H1 (cell line): Measurements from ENCODE around the gene IKZF1. TPM values are rescaled to one million over a fixed set of nuclear protein-coding genes. Genes with fewer than 3 reads are reported as not detected.

Experiments
- CEBPB ChIP-seq: IDR thresholded peaks from 2 replicates; pipeline ENCODE4 v1.6.1; 2012; ENCODE audit warnings: low read depth, low read length
- RAD21 ChIP-seq, 2 experiments: IDR thresholded peaks in 1 of 2; conservative IDR thresholded peaks in 1 of 2; 2 replicates each; pipeline ENCODE4 v1.6.1; 2011; ENCODE audit warnings: low read depth in 2 of 2, low read length in 2 of 2, improper control_type of control experiment in 1 of 2, inconsistent platforms in 1 of 2, mild to moderate bottlenecking in 1 of 2, moderate library complexity in 1 of 2
- TBP ChIP-seq: IDR thresholded peaks from 2 replicates; pipeline ENCODE4 v1.6.1; 2011; ENCODE audit warnings: low read depth, low read length, improper control_type of control experiment
- polyA plus RNA-seq, 7 experiments: library from polyadenylated mRNA; depleted of rRNA in 3 of 7; stranded (reverse) in 5 of 7; unstranded in 2 of 7; fragments of >200 nt in 5 of 7; fragments of 200-250 nt in 2 of 7; gene quantifications; 1 replicate in 5 of 7; 2 replicates in 1 of 7; 4 replicates in 1 of 7; pipeline versions ENCODE4 v1.2.1 to v1.2.3, GENCODE V29; 2011 to 2013; ENCODE audit warnings: missing spikeins in 2 of 7, mixed read lengths in 2 of 7
- total RNA-seq: library from RNA; stranded (reverse); fragmentation: NEBNext Ultra II Directional; extraction: Animal tissue kit (Norgen Biotek cat#: 25700); gene quantifications from 2 replicates; pipeline ENCODE4 v1.2.1, GENCODE V29; 2021

IKZF1 gene
- total and polyA plus RNA-seq, 2 of the 8 experiments (the other 6 are each of a cell fraction or from before 2014, with no cell fraction given), result 0.74 to 1.5 TPM

DNA sequence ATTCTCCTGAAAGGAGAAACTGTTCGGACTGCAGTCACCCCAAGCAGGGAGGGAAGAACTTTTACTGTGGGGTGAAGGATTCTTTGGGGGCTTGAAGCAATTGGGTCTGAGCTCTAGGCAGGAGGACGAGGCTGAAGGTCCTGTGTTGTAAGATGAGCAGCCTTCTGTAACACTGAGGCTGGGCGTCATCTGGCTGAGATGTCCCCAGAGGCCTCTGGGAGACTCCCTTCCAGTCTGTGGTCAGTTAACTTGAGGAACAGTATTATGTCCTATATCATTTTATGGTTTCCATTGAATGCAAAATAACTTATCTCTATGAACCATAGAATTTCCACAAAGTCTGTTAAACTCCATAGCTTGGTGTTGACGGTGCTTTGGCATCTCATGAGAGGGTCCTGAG is 119.3 kb downstream of the IKZF1 start (continued):
- no peak for TF ChIP-seq TBP
- no peak for TF ChIP-seq RAD21 (IDR thresholded peaks at IDR 0.05 in 1 of 2, conservative IDR thresholded peaks at IDR 0.05 in 1 of 2; ENCODE audit: low read depth in 2 of 2, low read length in 2 of 2)
- TF ChIP-seq CEBPB, result no peak
